Activated CD8-positive, alpha-beta memory T cell treated with anti-CD3 and anti-CD28 coated beads, Interleukin-2, amount 50 U/mL, for 24 hours (primary cell): Measurements from ENCODE around the gene FAF1.
"Not testable (repeated sequence)": the region's sequence is repeated elsewhere in the genome, so short reads cannot be mapped to it uniquely, and the experiment has no call there.

Experiments
- DNase-seq: peaks from one replicate; pipeline ENCODE4 v3.0.0-alpha.2; 2020; ENCODE audit errors: extremely low read depth

The FAF1 gene

GRCh38 chr1:50559421-50559820, 400.6 kb downstream of the FAF1 start:
- DNase-seq = no peak

DNA sequence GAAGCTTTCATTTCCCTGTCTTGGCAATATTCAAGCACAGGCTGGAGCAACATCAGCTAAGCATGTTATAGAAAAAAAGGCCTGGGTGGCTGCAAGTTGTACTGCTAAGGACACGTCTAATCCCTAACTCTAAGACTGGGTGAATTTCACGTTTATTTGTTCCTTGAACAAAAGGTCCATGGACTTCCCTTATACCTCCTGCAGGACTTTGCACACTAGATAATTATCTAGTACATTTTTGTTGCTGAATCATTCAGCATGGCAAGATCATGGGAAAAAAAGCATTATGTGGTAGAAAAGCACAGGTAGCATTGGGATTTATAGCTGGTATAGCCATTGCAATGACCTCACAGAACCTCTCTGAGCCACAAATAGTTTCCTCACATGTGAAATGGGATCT, 406.1 kb downstream of the FAF1 start:
- DNase-seq = no peak

DNA sequence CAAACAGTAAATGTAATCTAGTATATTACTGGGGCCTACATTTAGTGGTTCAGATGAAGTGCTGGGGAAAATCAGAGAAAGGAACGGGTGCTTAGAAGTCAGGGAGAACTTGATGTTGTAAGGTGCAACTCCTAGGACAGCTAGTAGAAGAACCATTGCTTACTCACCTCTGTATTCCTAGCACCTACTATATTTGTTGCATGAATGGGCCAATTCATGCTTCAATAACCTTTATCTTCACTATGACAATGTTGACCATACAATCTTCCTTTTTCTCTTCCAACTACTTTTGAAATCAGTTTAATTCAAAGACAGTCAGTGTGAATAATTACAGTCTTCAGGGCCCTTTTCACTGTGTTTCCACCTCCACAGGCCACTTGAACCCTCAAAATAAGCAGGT, 411.8 kb downstream of the FAF1 start:
- no peak for DNase-seq

GRCh38 chr1:50542362-50542761, 417.7 kb downstream of the FAF1 start:
- DNase-seq = no peak

- DNase-seq = no peak
These were observed 421.6 kb downstream of the FAF1 start for GRCh38 chr1:50538476-50538875.

DNA sequence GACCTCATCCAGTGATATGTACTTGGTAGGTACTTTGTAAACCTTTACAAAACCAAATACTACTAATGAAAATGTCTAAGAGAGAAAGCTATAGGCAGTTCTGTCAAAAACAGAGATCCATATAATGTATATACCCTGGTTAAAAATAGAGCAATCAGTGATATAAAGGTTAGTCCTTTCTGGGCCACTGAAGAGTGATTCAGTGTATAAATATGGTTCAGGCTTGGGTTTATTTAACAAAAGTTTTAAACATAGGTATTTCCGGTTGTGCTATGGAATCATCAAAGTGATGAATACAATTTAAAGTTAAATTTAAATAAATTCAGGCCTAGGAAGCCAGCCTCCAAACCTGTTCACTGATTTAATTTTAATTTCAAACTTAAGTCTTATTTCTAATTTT, 428.5 kb downstream of the FAF1 start:
- no peak for DNase-seq

DNA sequence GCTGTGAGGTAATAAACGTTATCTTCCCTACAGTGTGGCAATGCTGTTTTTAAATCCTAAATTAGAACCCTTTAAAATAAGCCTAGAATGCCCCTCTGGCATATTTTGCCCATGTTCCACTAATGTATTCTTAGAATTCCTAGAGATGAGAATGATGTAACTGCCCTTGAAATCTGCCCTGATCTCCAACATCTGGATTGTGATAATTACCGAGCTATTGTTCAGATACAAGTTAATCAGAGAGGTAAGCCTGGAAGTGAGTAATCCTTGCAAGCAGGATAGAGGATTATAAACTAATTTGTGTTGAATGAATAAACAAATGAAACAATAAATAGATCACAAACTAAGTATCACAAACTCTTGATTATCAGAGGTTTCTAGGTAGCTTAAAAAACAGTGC, 429.0 kb downstream of the FAF1 start:
- DNase-seq = no peak

GRCh38 chr1:50529510-50529909, 430.6 kb downstream of the FAF1 start:
- DNase-seq = no peak

- not testable (repeated sequence) for DNase-seq
These were observed 432.1 kb downstream of the FAF1 start for GRCh38 chr1:50527987-50528320.

GRCh38 chr1:50527249-50527986, 432.6 kb downstream of the FAF1 start:
- no peak for DNase-seq

DNA sequence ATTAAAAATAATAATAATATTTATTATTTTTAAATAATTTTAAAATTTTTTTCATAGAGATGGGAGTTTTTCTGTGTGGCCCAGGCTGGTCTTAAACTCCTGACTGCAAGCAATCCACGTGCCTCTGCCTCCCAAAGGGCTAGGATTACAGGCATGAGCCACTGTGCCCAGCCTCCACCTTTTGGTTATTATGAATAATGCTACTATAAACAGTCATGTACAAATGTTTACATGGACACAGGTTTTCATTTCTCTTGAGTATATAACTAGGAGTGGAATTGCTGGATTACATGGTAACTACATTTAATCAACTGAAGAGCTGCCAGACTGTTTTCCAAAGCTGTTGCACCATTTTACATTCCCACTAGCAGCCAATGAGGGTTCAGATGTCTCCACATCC, 433.6 kb downstream of the FAF1 start:
- no peak for DNase-seq

DNA sequence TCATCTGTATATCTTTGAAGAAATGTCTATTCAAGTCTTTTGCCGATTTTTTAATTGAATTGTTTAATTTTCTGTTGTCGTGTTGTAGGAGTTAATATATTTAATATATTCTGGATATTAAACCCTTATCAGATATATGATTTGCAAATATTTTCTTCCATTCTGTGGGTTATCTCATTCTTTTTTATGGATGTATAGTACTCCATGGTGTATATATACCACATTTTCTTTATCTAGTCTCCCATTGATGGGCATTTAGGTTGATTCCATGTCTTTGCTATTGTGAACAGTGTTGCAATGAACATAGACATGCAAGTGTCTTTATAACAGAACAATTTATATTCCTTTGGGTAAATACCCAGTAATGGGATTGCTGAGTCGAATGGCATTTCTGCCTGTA, 436.5 kb downstream of the FAF1 start:
- no peak for DNase-seq

- DNase-seq = no peak
These were observed 437.2 kb downstream of the FAF1 start for GRCh38 chr1:50522691-50523342.

DNA sequence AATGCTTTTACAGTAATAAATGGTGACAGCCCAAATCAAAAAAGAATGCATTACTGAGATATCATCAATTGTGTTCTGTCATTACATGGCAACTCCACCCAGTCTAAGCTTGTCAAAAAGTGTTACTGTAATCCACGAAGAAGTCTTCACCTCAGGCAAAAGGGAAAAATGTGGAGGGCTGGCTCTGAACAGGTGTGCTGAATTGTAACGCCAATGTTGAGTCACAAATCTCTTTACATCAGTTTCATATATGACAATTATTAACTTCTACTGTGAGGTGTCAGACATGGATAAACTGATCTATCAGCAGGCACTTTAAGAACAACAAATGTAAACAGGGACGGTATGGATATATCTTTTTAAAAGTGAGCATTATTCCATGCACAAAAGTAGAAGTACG, 438.4 kb downstream of the FAF1 start:
- no peak for DNase-seq

- DNase-seq = no peak
These were observed 442.6 kb downstream of the FAF1 start for GRCh38 chr1:50517488-50517887.

GRCh38 chr1:50516056-50516455, 444.0 kb downstream of the FAF1 start:
- DNase-seq = no peak

- no peak for DNase-seq
These were observed 452.0 kb downstream of the FAF1 start for GRCh38 chr1:50508040-50508586.

DNA sequence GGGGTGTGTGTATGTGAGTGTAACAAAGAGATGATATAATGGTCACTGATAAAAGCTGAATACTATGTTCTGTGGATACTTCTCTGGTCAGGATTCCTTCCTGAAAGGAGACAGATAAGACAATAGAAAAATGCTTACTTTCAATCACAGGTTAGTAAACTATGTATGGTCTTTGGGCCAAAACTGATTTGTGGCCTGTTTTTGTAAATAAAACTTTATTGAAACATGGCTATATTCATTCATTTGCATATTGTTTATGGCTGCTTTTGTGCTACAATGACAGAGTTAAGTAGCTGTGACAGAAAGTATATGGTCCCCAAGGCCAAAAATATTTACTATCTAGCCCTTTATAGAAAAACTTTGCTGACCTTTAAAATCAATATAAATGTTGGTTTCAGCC, 454.6 kb downstream of the FAF1 start:
- DNase-seq = no peak

DNA sequence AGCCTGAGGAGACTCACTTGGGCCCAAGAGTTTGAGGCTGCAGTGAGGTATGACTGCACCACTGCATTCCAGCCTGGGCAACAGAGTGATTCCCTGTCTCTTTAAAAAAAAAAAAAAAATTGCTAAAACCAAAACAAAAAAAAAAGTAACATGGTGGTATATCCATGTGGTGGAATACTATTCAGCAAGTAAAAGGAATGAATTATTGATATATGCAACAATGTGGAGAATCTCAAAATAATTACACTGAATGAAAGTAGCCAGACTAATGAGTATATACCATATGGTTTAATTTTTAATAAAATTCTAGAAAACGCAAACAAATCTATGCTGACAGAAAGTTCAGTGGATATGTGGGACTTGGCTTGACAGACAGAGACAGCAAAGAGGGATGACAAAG, 456.6 kb downstream of the FAF1 start:
- DNase-seq = no peak

- no peak for DNase-seq
These were observed 457.9 kb downstream of the FAF1 start for GRCh38 chr1:50502147-50502546.

- DNase-seq = no peak
These were observed 463.1 kb downstream of the FAF1 start for GRCh38 chr1:50497007-50497406.

DNA sequence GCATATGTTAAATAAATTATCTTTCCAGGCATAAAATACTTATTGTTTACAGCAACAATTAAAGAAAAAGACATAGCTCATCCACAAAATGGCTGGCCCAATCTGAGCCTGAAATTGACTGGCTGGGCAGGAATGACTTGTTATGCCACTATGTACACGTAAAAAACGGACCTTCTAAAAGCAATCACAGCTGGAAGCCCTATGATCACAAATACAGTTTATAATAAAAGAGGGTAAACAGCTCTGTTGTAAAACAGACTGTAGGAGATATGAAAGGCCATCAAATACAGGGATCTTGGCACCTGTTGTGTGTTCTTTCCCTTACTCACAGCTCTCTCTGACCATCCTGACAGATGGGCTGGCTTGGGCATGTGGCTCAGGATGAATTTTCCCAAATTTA, 466.4 kb downstream of the FAF1 start:
- no peak for DNase-seq

DNA sequence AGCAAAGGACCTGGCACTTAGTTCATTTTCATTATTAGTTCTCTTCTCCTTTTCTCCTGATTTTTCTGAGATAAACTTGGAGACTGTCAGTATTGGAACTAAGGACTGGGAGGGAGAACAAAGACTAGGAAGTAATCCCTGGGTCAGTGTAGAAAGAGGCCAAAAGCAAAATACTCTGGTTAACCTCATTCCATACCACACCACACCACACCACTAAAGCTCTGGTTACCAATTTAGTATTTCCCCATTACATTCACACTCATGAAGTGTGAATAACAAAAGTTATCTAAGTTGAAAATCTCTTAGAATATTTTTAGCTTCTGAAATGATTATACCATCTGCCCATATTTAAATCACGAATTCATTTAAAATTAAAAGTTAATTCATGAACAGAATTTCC, 467.9 kb downstream of the FAF1 start:
- no peak for DNase-seq

- DNase-seq = no peak
These were observed 468.9 kb downstream of the FAF1 start for GRCh38 chr1:50491142-50491541.
